K562 (cell line): ENCODE results near the gene SKAP1. TPM values are rescaled to one million over a fixed set of nuclear protein-coding genes. Genes with fewer than 3 reads are reported as not detected.

Source experiments
- FUS ChIP-seq: fragments of 200-400 bp; formaldehyde crosslinking; optimal IDR thresholded peaks from 2 replicates; pipeline ENCODE3; 2017; ENCODE audit warnings: low read depth, low read length
- KLF16 ChIP-seq: IDR thresholded peaks from 2 replicates; pipeline ENCODE4 v1.6.1; 2016; ENCODE audit warnings: antibody characterized with exemption
- ZBTB49 ChIP-seq: sonication (generic); formaldehyde crosslinking; IDR thresholded peaks from 2 replicates; pipeline ENCODE4 v1.8.0; 2022; ENCODE audit warnings: missing genetic modification reagents, mild to moderate bottlenecking, borderline replicate concordance
- ZNF778 ChIP-seq: fragments of 450-650 bp; formaldehyde crosslinking; IDR thresholded peaks from 2 replicates; pipeline ENCODE4 v1.4.0; 2020; ENCODE audit warnings: mild to moderate bottlenecking, moderate library complexity
- polyA plus RNA-seq, 8 experiments: library from polyadenylated mRNA; depleted of rRNA in 4 of 8; stranded (reverse) in 5 of 8; unstranded in 3 of 8; fragments of >200 nt; fragmentation: Nextera tagmentation in 2 of 8; fragmentation: Illumina TruSeq in 1 of 8; extraction: Ambion mirVana in 2 of 8; extraction: Trizol in 1 of 8; gene quantifications; 2 replicates each; pipeline versions ENCODE4 v1.2.1 to v1.2.3, GENCODE V29; 2011 to 2014; ENCODE audit warnings: inconsistent platforms in 1 of 8, missing spikeins in 1 of 8
- total RNA-seq, 7 experiments: library from RNA; depleted of rRNA in 6 of 7; stranded (reverse); fragments of >200 nt in 6 of 7; fragmentation: Illumina TruSeq in 2 of 7; extraction: Trizol in 2 of 7; gene quantifications; 2 replicates each; pipeline versions ENCODE4 v1.2.1 to v1.2.3, GENCODE V29; 2011 to 2021; ENCODE audit warnings: low replicate concordance in 1 of 7
- TF ChIP-seq, protein P1 (sequence below): fragments of 450-650 bp; IDR thresholded peaks from 2 replicates; pipeline ENCODE4 v1.6.1; 2017; ENCODE audit warnings: antibody characterized with exemption
- TF ChIP-seq, protein P2 (sequence below): sonication (generic); formaldehyde crosslinking; IDR thresholded peaks from 2 replicates; pipeline ENCODE4 v1.8.0; 2022; ENCODE audit warnings: mild to moderate bottlenecking, low read depth, missing genetic modification reagents
- TF ChIP-seq, protein P3 (sequence below), 2 experiments: fragments of 200-800 bp in 1 of 2; sonication (Bioruptor generic) in 1 of 2; sonication (generic) in 1 of 2; formaldehyde crosslinking in 1 of 2; IDR thresholded peaks in 1 of 2; conservative IDR thresholded peaks in 1 of 2; 2 replicates each; pipeline versions ENCODE4 v1.5.0 to v1.6.1; 2016 to 2020; ENCODE audit warnings: missing compliant biosample characterization in 1 of 2, missing genetic modification characterization in 1 of 2, missing genetic modification reagents in 1 of 2

Gene SKAP1
- total and polyA plus RNA-seq, 9 of the 15 experiments (the other 6 are each of a cell fraction or from before 2014, with no cell fraction given): 0.06 to 0.80 (median 0.10) TPM; not detected in 4

DNA sequence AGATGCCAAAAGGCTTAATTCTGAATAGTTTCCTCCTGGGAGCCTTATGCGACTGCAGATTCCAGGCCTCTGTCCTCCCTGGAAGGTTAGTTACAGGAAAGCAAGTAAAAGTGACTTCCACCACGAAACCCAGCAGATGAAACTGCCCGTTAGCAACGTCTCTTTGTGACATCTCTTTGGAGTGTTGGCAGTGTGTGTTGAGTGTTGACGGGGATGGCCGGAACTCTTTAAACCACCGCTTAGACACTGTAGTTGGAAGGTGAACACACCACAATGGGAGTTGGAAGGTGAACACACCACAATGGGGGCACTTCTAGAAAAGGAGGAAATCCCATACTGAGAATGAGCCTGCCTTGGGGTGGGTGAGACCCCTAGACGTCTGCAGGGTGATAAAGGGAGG, 858 bp downstream of the SKAP1 start (continued):
- TF ChIP-seq, protein P1, sequence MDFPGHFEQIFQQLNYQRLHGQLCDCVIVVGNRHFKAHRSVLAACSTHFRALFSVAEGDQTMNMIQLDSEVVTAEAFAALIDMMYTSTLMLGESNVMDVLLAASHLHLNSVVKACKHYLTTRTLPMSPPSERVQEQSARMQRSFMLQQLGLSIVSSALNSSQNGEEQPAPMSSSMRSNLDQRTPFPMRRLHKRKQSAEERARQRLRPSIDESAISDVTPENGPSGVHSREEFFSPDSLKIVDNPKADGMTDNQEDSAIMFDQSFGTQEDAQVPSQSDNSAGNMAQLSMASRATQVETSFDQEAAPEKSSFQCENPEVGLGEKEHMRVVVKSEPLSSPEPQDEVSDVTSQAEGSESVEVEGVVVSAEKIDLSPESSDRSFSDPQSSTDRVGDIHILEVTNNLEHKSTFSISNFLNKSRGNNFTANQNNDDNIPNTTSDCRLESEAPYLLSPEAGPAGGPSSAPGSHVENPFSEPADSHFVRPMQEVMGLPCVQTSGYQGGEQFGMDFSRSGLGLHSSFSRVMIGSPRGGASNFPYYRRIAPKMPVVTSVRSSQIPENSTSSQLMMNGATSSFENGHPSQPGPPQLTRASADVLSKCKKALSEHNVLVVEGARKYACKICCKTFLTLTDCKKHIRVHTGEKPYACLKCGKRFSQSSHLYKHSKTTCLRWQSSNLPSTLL: no peak
- TF ChIP-seq, protein P2, sequence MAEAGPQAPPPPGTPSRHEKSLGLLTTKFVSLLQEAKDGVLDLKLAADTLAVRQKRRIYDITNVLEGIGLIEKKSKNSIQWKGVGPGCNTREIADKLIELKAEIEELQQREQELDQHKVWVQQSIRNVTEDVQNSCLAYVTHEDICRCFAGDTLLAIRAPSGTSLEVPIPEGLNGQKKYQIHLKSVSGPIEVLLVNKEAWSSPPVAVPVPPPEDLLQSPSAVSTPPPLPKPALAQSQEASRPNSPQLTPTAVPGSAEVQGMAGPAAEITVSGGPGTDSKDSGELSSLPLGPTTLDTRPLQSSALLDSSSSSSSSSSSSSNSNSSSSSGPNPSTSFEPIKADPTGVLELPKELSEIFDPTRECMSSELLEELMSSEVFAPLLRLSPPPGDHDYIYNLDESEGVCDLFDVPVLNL (CRISPR knock-in tag): no peak
- TF ChIP-seq ZBTB49 (CRISPR knock-in tag) (no peak), FUS (no peak), KLF16 (no peak), ZNF778 (no peak)
- TF ChIP-seq, protein P3, sequence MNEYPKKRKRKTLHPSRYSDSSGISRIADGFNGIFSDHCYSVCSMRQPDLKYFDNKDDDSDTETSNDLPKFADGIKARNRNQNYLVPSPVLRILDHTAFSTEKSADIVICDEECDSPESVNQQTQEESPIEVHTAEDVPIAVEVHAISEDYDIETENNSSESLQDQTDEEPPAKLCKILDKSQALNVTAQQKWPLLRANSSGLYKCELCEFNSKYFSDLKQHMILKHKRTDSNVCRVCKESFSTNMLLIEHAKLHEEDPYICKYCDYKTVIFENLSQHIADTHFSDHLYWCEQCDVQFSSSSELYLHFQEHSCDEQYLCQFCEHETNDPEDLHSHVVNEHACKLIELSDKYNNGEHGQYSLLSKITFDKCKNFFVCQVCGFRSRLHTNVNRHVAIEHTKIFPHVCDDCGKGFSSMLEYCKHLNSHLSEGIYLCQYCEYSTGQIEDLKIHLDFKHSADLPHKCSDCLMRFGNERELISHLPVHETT (CRISPR knock-in tag; conservative IDR thresholded peaks at IDR 0.05 in 1 of 2, IDR thresholded peaks at IDR 0.05 in 1 of 2): no peak
